CD4-positive, alpha-beta T cell treated with Interleukin-17A for 1 hour (primary cell): ENCODE results near the gene FUBP3.

Experiments
- DNase-seq: peaks from one replicate; pipeline ENCODE4 v3.0.0-alpha.2; 2020

FUBP3 gene

GRCh38 chr9:130578865-130579737 lies at the start of gene FUBP3:
Gene FUBP3 (plus strand): TSS chr9:130579577. CDS start chr9:130579681, 104 bp downstream.
- DNase-seq, result peak; percentile 89

- DNase-seq, result no peak
Observed at GRCh38 chr9:130530938-130531337, 48.4 kb upstream of the FUBP3 start.

GRCh38 chr9:130531670-130532069 lies 47.7 kb upstream of the FUBP3 start:
- DNase-seq, result no peak

- DNase-seq, result no peak
Observed at GRCh38 chr9:130532426-130533080, 46.8 kb upstream of the FUBP3 start.

- no peak for DNase-seq
Observed at GRCh38 chr9:130535818-130536521, 43.4 kb upstream of the FUBP3 start.

- DNase-seq, result no peak
Observed at GRCh38 chr9:130536701-130537107, 42.7 kb upstream of the FUBP3 start.

- no peak for DNase-seq
Observed at GRCh38 chr9:130537346-130538050, 41.9 kb upstream of the FUBP3 start.

- DNase-seq, result no peak
Observed at GRCh38 chr9:130539420-130540223, 39.8 kb upstream of the FUBP3 start.

- DNase-seq, result no peak
Observed at GRCh38 chr9:130541533-130541932, 37.8 kb upstream of the FUBP3 start.

GRCh38 chr9:130542038-130542437 lies 37.3 kb upstream of the FUBP3 start:
- no peak for DNase-seq

- DNase-seq, result no peak
Observed at GRCh38 chr9:130542457-130543228, 36.7 kb upstream of the FUBP3 start.

- no peak for DNase-seq
Observed at GRCh38 chr9:130543368-130543767, 36.0 kb upstream of the FUBP3 start.

GRCh38 chr9:130543859-130544258 lies 35.5 kb upstream of the FUBP3 start:
- DNase-seq, result no peak

- DNase-seq, result no peak
Observed at GRCh38 chr9:130544364-130544763, 35.0 kb upstream of the FUBP3 start.

GRCh38 chr9:130548103-130548502 lies 31.3 kb upstream of the FUBP3 start:
- DNase-seq, result no peak

- DNase-seq, result no peak
Observed at GRCh38 chr9:130549093-130549735, 30.2 kb upstream of the FUBP3 start.

GRCh38 chr9:130554606-130555005 lies 24.8 kb upstream of the FUBP3 start:
- DNase-seq, result no peak

- DNase-seq, result no peak
Observed at GRCh38 chr9:130555061-130555460, 24.3 kb upstream of the FUBP3 start.

- DNase-seq, result no peak
Observed at GRCh38 chr9:130555968-130556367, 23.4 kb upstream of the FUBP3 start.

- DNase-seq, result no peak
Observed at GRCh38 chr9:130556396-130557076, 22.8 kb upstream of the FUBP3 start.
